ENCODE measurements around the gene IL6R. TPM values are rescaled to one million over a fixed set of nuclear protein-coding genes. Genes with fewer than 3 reads are reported as not detected.

IL6R gene
- total RNA-seq, 1 donor from 2014 or later, result 1.6 TPM

DNA sequence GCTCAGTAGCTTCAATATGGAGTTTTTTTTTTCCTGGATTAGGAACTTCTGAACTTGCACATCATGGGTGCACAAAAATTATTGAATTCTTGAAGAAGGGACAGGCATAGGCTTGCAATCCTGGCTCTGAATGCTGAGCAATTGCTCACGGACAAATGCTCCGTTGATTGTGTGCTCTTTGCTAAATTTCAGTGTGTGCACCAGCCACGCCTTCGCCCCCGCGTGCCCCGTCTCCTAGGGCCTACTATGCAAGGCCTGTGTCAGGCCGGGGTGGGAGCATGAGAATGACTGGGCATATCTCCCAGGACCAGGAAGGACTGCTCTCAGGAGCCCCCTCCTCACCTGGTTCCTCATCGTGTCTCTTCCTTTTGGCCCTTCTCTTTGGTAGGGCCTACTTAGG lies 17.4 kb downstream of the IL6R start:
- Mint-ChIP-seq H3K4me3 (ENCODE audit: low read depth) (no peak overlapping the region), H3K4me1 (ENCODE audit: low read depth) (peaks cover 28% of the 10 kb centered on the region), H3K27ac (no peak overlapping the region), H3K27me3 (ENCODE audit: low read depth) (no peaks in the 10 kb centered on the region), H3K9me3 (no peaks in the 10 kb centered on the region), H3K36me3 (ENCODE audit: low read depth) (no peaks in the 10 kb centered on the region)
- DNase-seq (ENCODE audit: low spot score), result no peak
- intact Hi-C loops (cut with micrococcal nuclease), result no loop called here

DNA sequence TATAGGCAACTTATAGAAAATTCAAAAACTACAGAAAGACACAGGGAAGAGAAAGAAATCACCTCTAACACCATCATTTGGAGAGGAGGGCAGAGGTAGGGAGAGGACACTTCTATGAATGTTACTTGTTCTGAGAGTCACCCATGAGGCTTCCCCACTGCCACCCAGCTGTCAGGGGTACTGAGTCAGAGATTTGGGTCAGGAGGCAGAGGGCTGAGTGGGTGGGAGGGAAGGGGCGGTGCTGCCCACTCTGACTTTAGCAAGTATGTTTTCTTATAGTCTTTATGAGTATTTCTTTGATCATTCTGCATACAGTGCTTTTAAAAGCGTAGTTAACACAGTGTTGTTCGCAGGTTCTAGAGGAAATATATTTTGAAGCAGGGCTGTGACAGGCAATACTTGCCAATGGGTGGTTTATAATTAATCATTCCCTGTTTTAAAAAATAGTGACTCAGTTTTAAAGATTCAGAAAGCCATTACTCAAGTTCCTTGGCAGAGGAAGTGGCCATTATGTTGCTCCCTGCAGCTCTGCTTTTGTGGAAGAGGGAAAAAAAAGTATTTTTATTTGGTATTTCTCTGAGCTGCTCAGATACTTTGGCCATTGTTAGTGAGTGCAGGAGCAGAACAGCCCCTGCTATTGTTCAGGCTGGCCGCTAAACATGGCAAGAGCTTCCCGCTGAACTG lies 18.3 kb downstream of the IL6R start:
- H3K27ac Mint-ChIP-seq, result no peak overlapping the region
- H3K4me1 Mint-ChIP-seq (ENCODE audit: low read depth), result peaks cover 25% of the 10 kb centered on the region
- no peaks in the 10 kb centered on the region for H3K9me3 Mint-ChIP-seq

DNA sequence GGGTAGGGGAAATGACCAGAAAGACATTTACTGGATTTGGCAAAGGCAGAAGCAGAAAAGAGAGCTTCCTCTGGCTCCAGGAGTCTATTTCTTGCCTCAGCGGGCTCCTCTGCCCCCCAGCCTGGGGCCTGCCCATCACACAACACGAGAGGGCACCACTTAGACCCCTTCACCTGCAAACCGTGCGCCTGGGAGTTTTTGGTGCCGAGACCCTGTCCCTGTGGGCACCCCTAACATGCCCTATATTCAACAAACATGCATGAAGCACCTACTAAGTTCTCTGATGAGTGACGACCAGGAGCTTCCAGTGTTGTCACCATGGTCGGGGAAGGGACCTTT lies 18.8 kb downstream of the IL6R start:
- Mint-ChIP-seq H3K27me3 (ENCODE audit: low read depth) (no peaks in the 10 kb centered on the region), H3K4me3 (ENCODE audit: low read depth) (no peak overlapping the region), H3K9me3 (no peaks in the 10 kb centered on the region), H3K27ac (no peak overlapping the region), H3K4me1 (ENCODE audit: low read depth) (peaks cover 25% of the 10 kb centered on the region), H3K36me3 (ENCODE audit: low read depth) (no peaks in the 10 kb centered on the region)
- no peak for DNase-seq (ENCODE audit: low spot score)
- intact Hi-C loops (cut with micrococcal nuclease), result no loop called here

More for the DNA sequence above, 18.3 kb downstream of the IL6R start:
- Mint-ChIP-seq H3K36me3 (ENCODE audit: low read depth) (no peaks in the 10 kb centered on the region), H3K4me3 (ENCODE audit: low read depth) (no peak overlapping the region), H3K27me3 (ENCODE audit: low read depth) (no peaks in the 10 kb centered on the region)
- no peak for DNase-seq (ENCODE audit: low spot score)
- intact Hi-C loops (cut with micrococcal nuclease), result no loop called here

DNA sequence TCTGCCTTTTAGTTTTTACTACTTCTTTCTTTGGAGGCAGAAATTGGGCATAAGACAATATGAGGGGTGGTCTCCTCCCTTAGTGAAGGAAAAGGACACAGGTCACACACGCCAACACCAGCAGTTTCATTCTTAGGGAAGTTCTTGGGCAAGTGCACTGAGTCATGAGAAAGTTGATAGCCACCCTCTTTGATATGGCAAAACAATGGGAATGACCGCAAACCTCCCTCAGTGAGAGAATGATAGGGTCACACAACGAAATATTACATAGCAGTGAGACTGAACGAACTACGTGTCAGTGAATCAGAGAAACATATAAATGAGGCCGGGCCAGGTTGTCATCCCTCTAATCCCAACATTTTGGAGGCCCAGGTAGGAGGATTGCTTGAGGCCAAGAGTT lies 20.0 kb downstream of the IL6R start:
- no peak overlapping the region for H3K27ac Mint-ChIP-seq
- H3K4me3 Mint-ChIP-seq (ENCODE audit: low read depth), result no peak overlapping the region
- H3K27me3 Mint-ChIP-seq (ENCODE audit: low read depth), result no peaks in the 10 kb centered on the region
- peaks cover 15% of the 10 kb centered on the region for H3K4me1 Mint-ChIP-seq (ENCODE audit: low read depth)
- no peaks in the 10 kb centered on the region for H3K36me3 Mint-ChIP-seq (ENCODE audit: low read depth)
- no peaks in the 10 kb centered on the region for H3K9me3 Mint-ChIP-seq
- no peak for DNase-seq (ENCODE audit: low spot score)
- intact Hi-C loops (cut with micrococcal nuclease), result no loop called here

DNA sequence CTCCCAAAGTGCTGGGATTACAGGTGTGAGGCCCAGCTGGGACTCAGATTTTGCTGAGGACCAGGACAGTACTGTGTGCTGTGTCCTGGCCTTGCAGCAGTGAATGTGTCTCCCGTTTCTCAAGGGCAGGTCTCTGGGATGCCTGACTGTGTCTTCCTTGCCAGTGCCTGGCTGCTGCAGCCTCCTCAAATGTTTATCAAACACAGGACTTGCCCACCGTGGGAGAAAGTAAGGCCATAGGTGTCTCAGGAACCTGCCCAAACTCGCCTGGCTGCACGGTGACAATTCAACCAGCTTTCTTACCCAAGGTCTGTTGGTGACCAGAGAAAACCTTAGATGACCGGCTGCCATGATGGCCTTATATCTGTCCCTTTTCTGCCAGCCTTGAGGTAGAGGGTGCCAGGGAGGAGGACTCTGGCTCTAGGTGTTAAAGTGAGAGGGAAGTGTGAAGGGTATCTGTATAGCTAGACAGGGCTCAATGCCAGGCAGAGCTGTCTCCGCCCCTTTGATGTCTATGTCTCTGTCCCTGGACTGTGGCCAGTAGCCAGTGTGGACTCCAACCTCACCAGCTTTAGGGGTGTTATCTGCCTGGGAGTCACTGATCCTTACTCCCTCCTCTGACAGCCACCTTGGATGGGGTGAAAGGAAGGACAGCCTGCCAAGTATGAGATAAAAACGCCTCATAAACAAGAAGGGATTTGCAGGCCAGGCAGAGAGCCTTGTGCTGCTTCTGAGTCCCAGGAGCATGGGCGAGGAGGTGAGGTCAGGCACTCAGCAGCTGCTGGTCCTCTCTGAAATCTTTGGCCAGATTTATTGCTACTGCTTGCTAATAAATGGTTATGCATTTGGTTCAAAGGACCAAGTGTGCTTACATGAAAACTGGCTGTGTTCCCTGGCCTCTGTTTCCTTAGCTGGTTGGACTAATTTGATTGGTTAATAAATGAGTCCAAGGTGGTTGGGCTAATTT lies 22.3 kb downstream of the IL6R start:
- intact Hi-C loops (cut with micrococcal nuclease), result no loop called here
- no peak for DNase-seq (ENCODE audit: low spot score)
- Mint-ChIP-seq H3K4me3 (ENCODE audit: low read depth) (no peak overlapping the region), H3K27ac (no peak overlapping the region), H3K9me3 (no peaks in the 10 kb centered on the region), H3K27me3 (ENCODE audit: low read depth) (no peaks in the 10 kb centered on the region), H3K4me1 (ENCODE audit: low read depth) (peaks cover 22% of the 10 kb centered on the region), H3K36me3 (ENCODE audit: low read depth) (peaks cover 5% of the 10 kb centered on the region)

DNA sequence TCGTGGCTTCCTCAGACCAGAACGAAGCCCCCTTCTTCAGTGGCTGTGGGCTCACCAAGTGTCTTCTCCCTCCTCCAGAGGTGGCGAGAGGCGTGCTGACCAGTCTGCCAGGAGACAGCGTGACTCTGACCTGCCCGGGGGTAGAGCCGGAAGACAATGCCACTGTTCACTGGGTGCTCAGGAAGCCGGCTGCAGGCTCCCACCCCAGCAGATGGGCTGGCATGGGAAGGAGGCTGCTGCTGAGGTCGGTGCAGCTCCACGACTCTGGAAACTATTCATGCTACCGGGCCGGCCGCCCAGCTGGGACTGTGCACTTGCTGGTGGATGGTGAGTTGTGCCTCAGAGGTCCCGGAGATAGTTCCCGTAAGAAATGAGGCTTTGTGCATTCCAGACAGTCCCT lies 24.0 kb downstream of the IL6R start:
- H3K4me1 Mint-ChIP-seq (ENCODE audit: low read depth), result peaks cover 23% of the 10 kb centered on the region

DNA sequence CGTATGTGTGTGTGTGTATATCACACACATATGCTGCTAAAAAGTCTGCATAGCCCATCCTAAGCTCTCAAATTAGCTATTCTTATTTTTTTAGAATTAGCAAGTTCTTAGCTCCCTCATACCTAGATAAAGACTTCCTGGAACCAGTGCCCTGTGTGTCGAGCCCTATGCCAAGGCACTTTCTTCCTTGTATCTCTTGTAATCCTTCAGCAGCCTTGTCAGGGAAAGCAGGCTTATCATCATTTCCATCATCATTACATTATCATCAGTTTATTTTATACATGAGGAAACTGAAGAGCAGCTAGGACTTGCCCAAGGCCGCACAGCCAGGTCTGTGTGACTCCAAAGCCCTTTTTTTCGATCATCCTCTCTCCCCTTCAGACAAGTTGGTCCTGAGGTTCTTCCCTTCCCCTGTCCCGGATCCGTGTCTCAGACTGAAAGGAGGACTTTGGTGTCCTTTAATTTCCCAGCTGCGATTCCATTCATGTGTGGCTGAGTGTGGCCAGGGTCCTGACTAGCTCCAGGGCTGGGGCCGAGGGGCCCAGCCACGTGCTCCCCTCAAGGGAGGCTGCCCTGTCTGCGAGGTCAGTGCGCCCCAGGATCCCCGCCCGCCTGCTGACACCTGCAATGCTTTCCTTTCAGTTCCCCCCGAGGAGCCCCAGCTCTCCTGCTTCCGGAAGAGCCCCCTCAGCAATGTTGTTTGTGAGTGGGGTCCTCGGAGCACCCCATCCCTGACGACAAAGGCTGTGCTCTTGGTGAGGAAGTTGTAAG lies 24.9 kb downstream of the IL6R start:
- no peak for DNase-seq (ENCODE audit: low spot score)
- H3K27me3 Mint-ChIP-seq (ENCODE audit: low read depth), result no peaks in the 10 kb centered on the region
- H3K36me3 Mint-ChIP-seq (ENCODE audit: low read depth), result peaks cover 5% of the 10 kb centered on the region
- H3K27ac Mint-ChIP-seq, result no peak overlapping the region
- no peak overlapping the region for H3K4me3 Mint-ChIP-seq (ENCODE audit: low read depth)
- peaks cover 26% of the 10 kb centered on the region for H3K4me1 Mint-ChIP-seq (ENCODE audit: low read depth)
- H3K9me3 Mint-ChIP-seq, result no peaks in the 10 kb centered on the region
- intact Hi-C loops (cut with micrococcal nuclease), result no loop called here

More for the DNA sequence above, 24.0 kb downstream of the IL6R start:
- H3K27ac Mint-ChIP-seq, result no peak overlapping the region
- peaks cover 5% of the 10 kb centered on the region for H3K36me3 Mint-ChIP-seq (ENCODE audit: low read depth)
- no peaks in the 10 kb centered on the region for H3K9me3 Mint-ChIP-seq
- H3K4me3 Mint-ChIP-seq (ENCODE audit: low read depth), result no peak overlapping the region
- intact Hi-C loops (cut with micrococcal nuclease), result no loop called here
- DNase-seq (ENCODE audit: low spot score), result no peak
- H3K27me3 Mint-ChIP-seq (ENCODE audit: low read depth), result no peaks in the 10 kb centered on the region

DNA sequence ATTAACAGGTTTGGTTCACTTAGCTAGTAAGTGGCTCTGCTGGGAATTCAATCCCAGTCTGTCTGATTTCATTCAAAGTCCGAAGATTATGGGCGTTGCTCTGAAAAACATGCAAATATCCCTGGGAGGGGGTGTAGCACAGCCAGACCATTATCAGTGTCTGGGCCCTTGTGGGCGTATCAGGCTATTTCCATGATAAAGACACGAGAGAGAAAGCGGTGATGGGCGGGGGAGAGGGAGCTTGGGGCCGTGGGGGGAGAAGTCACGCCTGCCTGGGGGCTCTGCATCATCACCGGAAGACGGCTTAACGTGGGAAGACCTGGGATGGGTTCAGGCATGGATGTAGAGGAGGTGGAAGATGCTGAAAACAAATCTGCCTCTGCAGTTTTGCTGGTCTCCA lies 25.8 kb downstream of the IL6R start:
- H3K36me3 Mint-ChIP-seq (ENCODE audit: low read depth), result peaks cover 5% of the 10 kb centered on the region
- peaks cover 23% of the 10 kb centered on the region for H3K4me1 Mint-ChIP-seq (ENCODE audit: low read depth)
- H3K9me3 Mint-ChIP-seq, result no peaks in the 10 kb centered on the region
- no peak overlapping the region for H3K4me3 Mint-ChIP-seq (ENCODE audit: low read depth)
- DNase-seq (ENCODE audit: low spot score), result no peak
- H3K27me3 Mint-ChIP-seq (ENCODE audit: low read depth), result no peaks in the 10 kb centered on the region
- intact Hi-C loops (cut with micrococcal nuclease), result loop anchor here (1.0 kb wide), 1 partner anchor 8 kb away; no protein-coding TSS in a partner anchor
- no peak overlapping the region for H3K27ac Mint-ChIP-seq

DNA sequence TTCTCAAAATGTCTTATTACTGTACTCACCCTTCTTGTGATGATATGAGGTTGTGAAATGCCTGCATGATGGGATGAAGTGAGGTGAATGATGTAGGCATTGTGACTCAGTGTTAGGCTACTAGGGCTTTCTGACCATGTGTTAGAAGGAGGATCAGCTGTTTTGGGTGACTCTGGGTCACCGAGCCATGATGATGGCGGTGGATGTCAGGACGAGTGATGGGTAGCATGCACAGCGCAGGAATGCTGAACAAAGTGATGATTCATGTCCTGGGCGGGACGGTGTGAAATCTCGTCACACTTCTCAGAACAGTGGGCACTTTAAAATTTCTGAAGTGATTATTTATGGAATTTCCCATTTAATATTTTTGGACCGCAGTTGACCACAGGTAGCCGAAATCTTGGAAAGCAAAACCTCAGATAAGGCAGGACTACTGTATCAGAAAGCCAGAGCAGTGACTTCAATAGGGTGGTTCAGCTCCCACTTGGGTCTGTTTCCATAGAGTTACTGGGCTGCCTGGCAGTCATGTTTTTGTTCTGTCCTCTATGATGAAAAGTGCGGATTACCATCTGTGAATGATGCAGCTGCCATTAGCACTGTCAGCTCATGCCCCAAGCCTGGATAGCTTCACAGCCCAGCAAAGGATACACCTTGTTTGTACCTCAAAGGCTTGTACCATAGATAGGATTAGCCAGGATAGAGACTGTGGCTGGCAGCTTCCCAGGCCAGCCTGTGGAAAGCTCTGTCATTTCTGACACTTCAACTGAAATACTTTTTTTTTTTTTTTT lies 26.6 kb downstream of the IL6R start:
- H3K27ac Mint-ChIP-seq, result peak overlapping the region; percentile 7
- no peak overlapping the region for H3K4me3 Mint-ChIP-seq (ENCODE audit: low read depth)
- intact Hi-C loops (cut with micrococcal nuclease), result loop anchor here (1.0 kb wide), 1 partner anchor 8 kb away; no protein-coding TSS in a partner anchor
- no peak for DNase-seq (ENCODE audit: low spot score)
- peaks cover 21% of the 10 kb centered on the region for H3K4me1 Mint-ChIP-seq (ENCODE audit: low read depth)
- H3K9me3 Mint-ChIP-seq, result no peaks in the 10 kb centered on the region
- peaks cover 7% of the 10 kb centered on the region for H3K36me3 Mint-ChIP-seq (ENCODE audit: low read depth)
- no peaks in the 10 kb centered on the region for H3K27me3 Mint-ChIP-seq (ENCODE audit: low read depth)

DNA sequence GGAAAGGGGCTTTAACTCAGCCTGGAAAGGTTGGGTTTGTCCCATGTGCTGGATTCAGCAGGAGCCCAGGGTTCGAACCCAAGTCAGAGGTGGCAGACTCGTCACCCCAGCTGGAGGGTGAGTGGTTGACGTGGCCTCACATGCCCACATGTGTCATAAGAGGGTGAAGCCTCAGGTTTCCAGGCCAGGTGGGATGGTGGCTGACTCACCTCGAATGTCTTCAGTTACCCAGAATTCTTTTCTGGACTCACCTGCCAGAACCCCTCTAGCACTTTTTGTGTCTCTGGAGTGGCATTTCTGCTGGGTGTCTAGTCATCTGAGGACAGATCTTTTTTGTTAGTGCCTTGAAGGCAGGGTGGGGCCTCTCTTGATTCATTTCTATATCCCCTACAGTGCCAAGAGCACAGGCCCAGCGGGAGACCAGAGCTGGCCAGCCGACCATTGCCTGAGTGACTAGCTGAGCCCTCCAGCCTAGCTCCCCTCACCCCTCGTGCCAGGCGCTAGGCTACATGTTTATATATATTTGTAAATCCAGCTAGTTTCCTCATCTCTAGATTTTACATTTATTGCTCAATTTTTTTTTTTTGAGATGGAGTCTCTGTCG lies 28.1 kb downstream of the IL6R start:
- H3K4me1 Mint-ChIP-seq (ENCODE audit: low read depth), result peaks cover 25% of the 10 kb centered on the region
- no peak overlapping the region for H3K4me3 Mint-ChIP-seq (ENCODE audit: low read depth)
- intact Hi-C loops (cut with micrococcal nuclease), result no loop called here
- no peak overlapping the region for H3K27ac Mint-ChIP-seq
- no peak for DNase-seq (ENCODE audit: low spot score)
- H3K27me3 Mint-ChIP-seq (ENCODE audit: low read depth), result no peaks in the 10 kb centered on the region
- no peaks in the 10 kb centered on the region for H3K9me3 Mint-ChIP-seq
- peaks cover 12% of the 10 kb centered on the region for H3K36me3 Mint-ChIP-seq (ENCODE audit: low read depth)

DNA sequence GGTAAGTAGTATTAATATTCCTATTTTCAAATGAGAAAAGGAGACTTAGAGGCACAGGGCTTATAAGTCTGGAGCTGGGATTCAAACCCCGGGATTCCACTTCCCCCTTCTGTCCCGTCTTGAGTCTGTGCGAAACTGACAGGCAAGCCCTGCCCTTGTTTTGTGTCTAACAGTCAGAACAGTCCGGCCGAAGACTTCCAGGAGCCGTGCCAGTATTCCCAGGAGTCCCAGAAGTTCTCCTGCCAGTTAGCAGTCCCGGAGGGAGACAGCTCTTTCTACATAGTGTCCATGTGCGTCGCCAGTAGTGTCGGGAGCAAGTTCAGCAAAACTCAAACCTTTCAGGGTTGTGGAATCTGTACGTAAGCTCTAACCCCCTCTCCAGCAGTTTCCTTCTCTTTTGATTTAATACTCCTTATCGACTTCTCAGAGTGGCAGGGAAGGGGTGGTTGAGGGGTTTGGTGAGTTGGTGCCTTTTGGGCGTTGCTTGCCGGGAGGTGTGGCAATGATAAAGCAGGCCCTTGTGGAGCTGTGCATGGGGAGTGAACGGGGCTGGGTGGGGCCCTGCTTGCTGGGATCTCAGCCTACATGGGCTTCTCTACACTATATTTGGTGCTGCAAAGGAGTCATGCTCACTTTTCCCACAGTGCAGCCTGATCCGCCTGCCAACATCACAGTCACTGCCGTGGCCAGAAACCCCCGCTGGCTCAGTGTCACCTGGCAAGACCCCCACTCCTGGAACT lies 29.4 kb downstream of the IL6R start:
- intact Hi-C loops (cut with micrococcal nuclease), result no loop called here
- peaks cover 34% of the 10 kb centered on the region for H3K4me1 Mint-ChIP-seq (ENCODE audit: low read depth)
- H3K36me3 Mint-ChIP-seq (ENCODE audit: low read depth), result peaks cover 12% of the 10 kb centered on the region
- H3K27ac Mint-ChIP-seq, result no peak overlapping the region
- DNase-seq (ENCODE audit: low spot score), result no peak
- no peak overlapping the region for H3K4me3 Mint-ChIP-seq (ENCODE audit: low read depth)
- H3K27me3 Mint-ChIP-seq (ENCODE audit: low read depth), result no peaks in the 10 kb centered on the region
- no peaks in the 10 kb centered on the region for H3K9me3 Mint-ChIP-seq

All from activated T-helper 2 cell treated with anti-CD3 and anti-CD28 coated beads, Interferon-gamma antibody, Interleukin-2, Interleukin-4, amounts not matched to agents 10 μg/mL and 5 μg/mL and 100 μg/mL, durations not matched to agents 14 hours and 24 hours and 36 hours (primary cell).